Measurements from ENCODE around the gene OR56A1.

The OR56A1 gene

GRCh38 chr11:5986885-5987284, 43.7 kb downstream of the OR56A1 start, which contains the start of gene OR52L1:
TSS of gene OR52L1 (minus strand) at chr11:5986985. CDS start at chr11:5986930, 55 bp downstream.
- DNase-seq = no peak

- no peak for DNase-seq
Measured at GRCh38 chr11:5983443-5983842, 47.1 kb downstream of the OR56A1 start.

- no peak for DNase-seq
Measured at GRCh38 chr11:5973530-5973929, 57.0 kb downstream of the OR56A1 start.

Data from NCI-H187 (cell line).